Lung (tissue), 12 donors: ENCODE data around the gene OSM. TPM values are rescaled to one million over a fixed set of nuclear protein-coding genes. Genes with fewer than 3 reads are reported as not detected.

ENCODE experiments used
- ATAC-seq: fragments of 200-7000 bp; cut with Tn5 transposase; one replicate; pipeline ENCODE4 v1.9.1; 2020; ENCODE audit warnings: moderate number of reproducible peaks; ENCODE audit not compliant: insufficient read depth, low FRiP score
- DNase-seq, 3 donors: peaks; one replicate each; pipeline ENCODE4 v3.0.0-alpha.2; 2013 to 2017
- H3K27ac ChIP-seq, 2 donors: one replicate each; pipeline ENCODE4 v1.5.1; 2013; ENCODE audit warnings: mild to moderate bottlenecking in 2 of 2, moderate library complexity in 2 of 2, control low read depth in 1 of 2, inconsistent platforms in 1 of 2, low read depth in 1 of 2, low read length in 1 of 2
- H3K27me3 ChIP-seq, 3 donors: one replicate each; pipeline ENCODE4 v1.5.1; 2013; ENCODE audit warnings: low read length in 2 of 3; ENCODE audit not compliant: control insufficient read depth in 3 of 3, insufficient read depth in 3 of 3
- H3K36me3 ChIP-seq, 4 donors: one replicate each; pipeline ENCODE4 v1.5.1; 2013; ENCODE audit warnings: low read length in 4 of 4, mild to moderate bottlenecking in 1 of 4, moderate library complexity in 1 of 4; ENCODE audit not compliant: control insufficient read depth in 4 of 4, insufficient read depth in 4 of 4
- H3K4me1 ChIP-seq, 5 donors: one replicate each; pipeline ENCODE4 v1.5.1; 2013; ENCODE audit warnings: low read length in 5 of 5, mild to moderate bottlenecking in 2 of 5, moderate library complexity in 1 of 5; ENCODE audit not compliant: control insufficient read depth in 5 of 5, insufficient read depth in 5 of 5
- H3K4me3 ChIP-seq: one replicate; pipeline ENCODE4 v1.5.1; 2013; ENCODE audit warnings: mild to moderate bottlenecking, control low read depth, moderate library complexity
- H3K9ac ChIP-seq, 2 donors: one replicate each; pipeline ENCODE4 v1.5.1; 2013; ENCODE audit warnings: low read length in 2 of 2, control low read depth in 1 of 2; ENCODE audit not compliant: insufficient read depth in 1 of 2
- H3K9me3 ChIP-seq, 4 donors: one replicate each; pipeline ENCODE4 v1.5.1; 2013; ENCODE audit warnings: low read length in 3 of 4, mild to moderate bottlenecking in 1 of 4, moderate library complexity in 1 of 4; ENCODE audit not compliant: control insufficient read depth in 4 of 4, insufficient read depth in 3 of 4
- WGBS, 2 donors: extraction: QIAGEN DNeasy Blood & Tissue Kit; methylation state at CpG; one replicate each; pipeline ENCODE4 v1.1.7; 2013; 5-methylcytosine and 5-hydroxymethylcytosine counted together
- polyA plus RNA-seq, 2 donors: library from polyadenylated mRNA; stranded (reverse); fragments of 200-250 nt; gene quantifications; one replicate each; pipeline ENCODE4 v1.2.1, GENCODE V29; 2013
- total RNA-seq, 2 donors: library from RNA; depleted of rRNA in 1 of 2; stranded (reverse); fragments of >200 nt in 1 of 2; gene quantifications; one replicate each; pipeline ENCODE4 v1.2.1, GENCODE V29; 2014 to 2021
- TF ChIP-seq, protein P1 (sequence below): IDR thresholded peaks from 2 replicates; pipeline ENCODE4 v1.5.1; 2012; ENCODE audit warnings: mild to moderate bottlenecking; ENCODE audit errors: control extremely low read depth, extremely low read depth
- donor health status: control.
- donor health status: control.
- donor health status: Bipolar disorder and iron deficiency.
- donor health status: healthy.
- donor health status: DM: yes; HTN: yes; CAD: no.

OSM gene
- total and polyA plus RNA-seq, 4 donors, result 0.57 to 33.2 (median 2.5) TPM

DNA sequence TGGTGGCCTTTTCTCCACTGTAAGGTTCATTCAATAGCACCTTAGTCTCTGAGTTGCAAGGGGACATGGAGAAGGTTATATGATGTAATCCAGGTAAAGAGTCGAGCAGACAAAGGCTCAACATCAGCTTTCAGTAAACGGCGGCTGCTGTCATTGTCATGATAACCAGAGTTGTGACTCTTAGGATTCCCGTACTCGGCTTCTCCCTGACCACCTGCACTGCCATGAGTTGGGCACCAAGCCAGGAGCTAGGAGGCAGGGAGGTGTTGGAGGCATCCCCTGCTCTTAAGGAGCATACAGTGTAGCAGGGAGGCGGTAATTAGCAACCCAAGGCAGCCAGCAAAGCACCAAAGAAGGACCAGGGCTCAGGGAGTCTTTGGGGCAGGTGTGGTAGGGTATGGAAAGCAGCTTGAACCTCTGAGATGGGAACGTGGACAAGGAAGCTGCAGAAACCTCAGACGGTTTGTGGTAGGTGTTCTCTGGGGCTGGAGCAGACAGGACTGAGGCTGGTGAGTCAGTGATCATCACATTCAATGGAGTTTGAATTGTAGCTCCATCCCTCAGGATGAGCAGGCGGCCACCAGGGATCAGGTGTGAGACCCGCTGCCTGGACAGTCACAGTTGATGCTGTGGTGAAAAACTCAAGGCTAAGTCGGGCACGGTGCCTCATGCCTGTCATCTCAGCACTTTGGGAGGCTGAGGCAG lies 51.8 kb downstream of the OSM start:
- WGBS, 2 donors, result 68 to 73% methylated on average over 12 of the region's 12 CpGs
- DNase-seq, result no peak
- H3K4me1 ChIP-seq, result peaks cover 0 to 8% (median 0%) of the 10 kb centered on the region in 5 donors
- TF ChIP-seq, protein P1, sequence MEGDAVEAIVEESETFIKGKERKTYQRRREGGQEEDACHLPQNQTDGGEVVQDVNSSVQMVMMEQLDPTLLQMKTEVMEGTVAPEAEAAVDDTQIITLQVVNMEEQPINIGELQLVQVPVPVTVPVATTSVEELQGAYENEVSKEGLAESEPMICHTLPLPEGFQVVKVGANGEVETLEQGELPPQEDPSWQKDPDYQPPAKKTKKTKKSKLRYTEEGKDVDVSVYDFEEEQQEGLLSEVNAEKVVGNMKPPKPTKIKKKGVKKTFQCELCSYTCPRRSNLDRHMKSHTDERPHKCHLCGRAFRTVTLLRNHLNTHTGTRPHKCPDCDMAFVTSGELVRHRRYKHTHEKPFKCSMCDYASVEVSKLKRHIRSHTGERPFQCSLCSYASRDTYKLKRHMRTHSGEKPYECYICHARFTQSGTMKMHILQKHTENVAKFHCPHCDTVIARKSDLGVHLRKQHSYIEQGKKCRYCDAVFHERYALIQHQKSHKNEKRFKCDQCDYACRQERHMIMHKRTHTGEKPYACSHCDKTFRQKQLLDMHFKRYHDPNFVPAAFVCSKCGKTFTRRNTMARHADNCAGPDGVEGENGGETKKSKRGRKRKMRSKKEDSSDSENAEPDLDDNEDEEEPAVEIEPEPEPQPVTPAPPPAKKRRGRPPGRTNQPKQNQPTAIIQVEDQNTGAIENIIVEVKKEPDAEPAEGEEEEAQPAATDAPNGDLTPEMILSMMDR, result no peak
- H3K36me3 ChIP-seq, result no peaks in the 10 kb centered on the region
- H3K4me3 ChIP-seq, result no peak overlapping the region
- no peak overlapping the region for H3K9ac ChIP-seq
- ATAC-seq, result no peak
- H3K27ac ChIP-seq, result no peak overlapping the region
- H3K27me3 ChIP-seq, result peaks cover 0 to 5% (median 0%) of the 10 kb centered on the region in 3 donors
- H3K9me3 ChIP-seq, result no peaks in the 10 kb centered on the region

DNA sequence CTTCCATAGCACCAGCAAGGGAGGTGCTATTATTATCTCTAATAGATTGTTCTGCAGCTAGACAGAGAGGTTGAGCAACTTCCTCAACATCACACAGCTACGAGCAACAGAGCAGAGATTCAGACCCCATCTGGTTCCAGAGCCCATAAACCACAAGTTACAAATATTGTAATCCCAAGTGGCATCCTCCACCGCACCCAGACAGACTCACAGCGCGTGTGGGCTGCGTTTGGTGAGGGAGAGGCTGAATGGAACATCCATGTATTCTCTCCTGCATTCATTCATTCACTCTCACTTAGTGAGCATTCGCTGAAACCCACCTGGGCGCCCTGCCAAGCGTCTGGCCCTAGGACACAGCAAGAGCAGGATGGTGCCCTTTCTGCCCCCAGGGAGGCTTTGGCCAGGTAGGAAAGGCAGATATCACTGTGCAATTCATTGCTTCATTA lies 53.6 kb downstream of the OSM start:
- Histone ChIP-seq H3K4me1 (peaks cover 0 to 18% (median 13%) of the 10 kb centered on the region in 5 donors), H3K9me3 (no peaks in the 10 kb centered on the region), H3K27ac (peak overlapping the region in 1 of 2 donors; percentile 75), H3K36me3 (no peaks in the 10 kb centered on the region), H3K4me3 (no peak overlapping the region), H3K27me3 (peaks cover 0 to 5% (median 0%) of the 10 kb centered on the region in 3 donors), H3K9ac (no peak overlapping the region)
- 47 to 58% methylated on average over 8 of the region's 8 CpGs for WGBS, 2 donors
- peak; percentile 50 for ATAC-seq
- no peak for DNase-seq
- TF ChIP-seq, protein P1, result no peak

Other genes with a start within 250 kb of the OSM start
- gene HORMAD2, start 186.4 kb downstream of the OSM start, total RNA-seq, result under 1 TPM in 1 of 2 donors, not detected in 1; 0.46 TPM
- gene HORMAD2, start 186.4 kb downstream of the OSM start, polyA plus RNA-seq, result under 1 TPM in 1 of 2 donors, not detected in 1; 0.02 TPM
- gene LIF, start 20.1 kb downstream of the OSM start, total RNA-seq, result 1 to 10 TPM in 1 of 2 donors, under 1 TPM in 1; 0.77 to 5.1 TPM
- gene LIF, start 20.1 kb downstream of the OSM start, polyA plus RNA-seq, result 10 to 100 TPM in 1 of 2 donors, 1 to 10 TPM in 1; 5.1 to 26.1 TPM
- 10 to 100 TPM; 12.6 to 26.5 TPM for gene CASTOR1, start 22.7 kb upstream of the OSM start, total RNA-seq
- gene CASTOR1, start 22.7 kb upstream of the OSM start, polyA plus RNA-seq, result 10 to 100 TPM; 14.1 to 16.5 TPM
- gene TBC1D10A, start 60.1 kb upstream of the OSM start, total RNA-seq, result 10 to 100 TPM; 25.9 to 36.4 TPM
- gene TBC1D10A, start 60.1 kb upstream of the OSM start, polyA plus RNA-seq, result 10 to 100 TPM; 15.0 to 27.3 TPM
- 100 to 1,000 TPM in 1 of 2 donors, 10 to 100 TPM in 1; 52.8 to 157 TPM for gene SF3A1, start 90.0 kb upstream of the OSM start, total RNA-seq
- gene SF3A1, start 90.0 kb upstream of the OSM start, polyA plus RNA-seq, result 10 to 100 TPM; 15.8 to 37.4 TPM
- 10 to 100 TPM; 10.9 to 11.9 TPM for gene CCDC157, start 90.2 kb upstream of the OSM start, total RNA-seq
- 1 to 10 TPM; 4.1 to 6.0 TPM for gene CCDC157, start 90.2 kb upstream of the OSM start, polyA plus RNA-seq
- gene RNF215, start 120.6 kb upstream of the OSM start, total RNA-seq, result 10 to 100 TPM in 1 of 2 donors, 1 to 10 TPM in 1; 8.5 to 19.7 TPM
- gene RNF215, start 120.6 kb upstream of the OSM start, polyA plus RNA-seq, result 10 to 100 TPM in 1 of 2 donors, 1 to 10 TPM in 1; 8.9 to 10.4 TPM
- gene SEC14L2, start 130.2 kb upstream of the OSM start, total RNA-seq, result 10 to 100 TPM in 1 of 2 donors, 1 to 10 TPM in 1; 8.8 to 10.3 TPM
- gene SEC14L2, start 130.2 kb upstream of the OSM start, polyA plus RNA-seq, result 1 to 10 TPM; 6.1 to 7.2 TPM
- gene MTFP1, start 158.9 kb upstream of the OSM start, total RNA-seq, result 10 to 100 TPM in 1 of 2 donors, 1 to 10 TPM in 1; 1.8 to 21.0 TPM
- gene MTFP1, start 158.9 kb upstream of the OSM start, polyA plus RNA-seq, result 10 to 100 TPM; 30.0 to 40.0 TPM
- gene SEC14L3, start 205.2 kb upstream of the OSM start, total RNA-seq, result under 1 TPM; 0.65 to 0.98 TPM
- under 1 TPM; 0.17 to 0.75 TPM for gene SEC14L3, start 205.2 kb upstream of the OSM start, polyA plus RNA-seq
- 1 to 10 TPM in 1 of 2 donors, under 1 TPM in 1; 0.68 to 5.3 TPM for gene SEC14L4, start 238.8 kb upstream of the OSM start, total RNA-seq
- 10 to 100 TPM in 1 of 2 donors, under 1 TPM in 1; 0.60 to 20.8 TPM for gene SEC14L4, start 238.8 kb upstream of the OSM start, polyA plus RNA-seq